ENCODE results near the gene G3BP1. TPM values are rescaled to one million over a fixed set of nuclear protein-coding genes. Genes with fewer than 3 reads are reported as not detected.

G3BP1 gene
- total and polyA plus RNA-seq, 9 of the 15 experiments (the other 6 are each of a cell fraction or from before 2014, with no cell fraction given), result 54.7 to 264 (median 105) TPM

- TF ChIP-seq E2F8 (IDR thresholded peaks at IDR 0.05; ENCODE audit: low read depth, partially characterized antibody), result no peak
Observed at GRCh38 chr5:151812757-151813309, 41.1 kb downstream of the G3BP1 start (continued).

- Histone ChIP-seq H3K9me1 (ENCODE audit: control insufficient read depth, insufficient read depth, low read length) (no peaks in the 10 kb centered on the region), H3K4me1 (replicated peaks in 1 of 2; ENCODE audit: control insufficient read depth in 2 of 2, insufficient read depth in 2 of 2, low read length in 2 of 2) (no peaks in the 10 kb centered on the region), H3K27ac (ENCODE audit: extremely low read depth, low read depth, low read length) (no peak overlapping the region), H3K4me2 (ENCODE audit: insufficient read depth, low read length) (no peak overlapping the region), H2AFZ (ENCODE audit: low read depth, low read length) (no peak overlapping the region), H3K36me3 (ENCODE audit: control insufficient read depth, insufficient read depth, low read length) (peaks cover 81% of the 10 kb centered on the region), H4K20me1 (replicated peaks; ENCODE audit: control insufficient read depth, insufficient read depth, low read length) (no peaks in the 10 kb centered on the region), H3K9me3 (replicated peaks; ENCODE audit: control insufficient read depth, insufficient read depth, low read depth, low read length) (no peaks in the 10 kb centered on the region), H3K79me2 (ENCODE audit: control insufficient read depth, insufficient read depth, low read length) (no peaks in the 10 kb centered on the region), H3K9ac (ENCODE audit: insufficient read depth in 1 of 2, low read depth in 2 of 2, low read length in 2 of 2) (no peak overlapping the region), H3K4me3 (no peak overlapping the region), H3K27me3 (ENCODE audit: control insufficient read depth in 2 of 2, insufficient read depth in 2 of 2, low read length in 2 of 2) (no peaks in the 10 kb centered on the region)
- POLR2A ChIA-PET, result interaction anchor here (0.6 to 1.1 kb wide), 3 partner anchors 10 to 334 kb away, joined by 3 read pairs; no protein-coding TSS in a partner anchor
- ATAC-seq (peak; percentile 22; the same call in 2 of the 3 replicates), FAIRE-seq (no peak), DNase-seq (ENCODE audit: extremely low read depth in 1 of 4, low spot score in 3 of 4) (no peak)
- intact Hi-C loops (cut with micrococcal nuclease) (no loop called here), in situ Hi-C loops (cut with MboI) (no loop called here)
- no peak for TF ChIP-seq ZNF696 (CRISPR knock-in tag; conservative IDR thresholded peaks at IDR 0.05)
- 0 out of 2 replicates have a peak, but pooled peaks have one; percentile 26 for TF ChIP-seq POLR2AphosphoS5 (IDR thresholded peaks at IDR 0.05; ENCODE audit: control insufficient read depth, insufficient read depth, low read depth, low read length)
- 0 out of 2 replicates have a peak, but pooled peaks have one; percentile 43 for TF ChIP-seq POLR2AphosphoS2 (IDR thresholded peaks at IDR 0.05; ENCODE audit: low read length)
- 0 out of 2 replicates have a peak, but pooled peaks have one; percentile 43 for TF ChIP-seq POLR2A (conservative IDR thresholded peaks at IDR 0.05)
- TF ChIP-seq KLF6 (CRISPR knock-in tag; IDR thresholded peaks at IDR 0.05; ENCODE audit: borderline replicate concordance), result no peak
- 87% methylated on average over 1 of the region's 1 CpG for whole genome bisulfite sequencing (ENCODE audit: insufficient coverage, low coverage, missing lambda C conversion rate)
- CTCF ChIA-PET (ENCODE audit: low intra/inter-chr PET ratio), result no interaction called here
- BruUV-seq (replicated peaks), result TSS peak; percentile 9
Observed at GRCh38 chr5:151815051-151815450, 43.3 kb downstream of the G3BP1 start.

Measured in K562 (cell line).